Stimulated activated CD4-positive, alpha-beta T cell treated with anti-CD3 and anti-CD28 coated beads, Interleukin-1b, Interleukin-23, amount 100 ng/mL, for 48 hours (primary cell): Measurements from ENCODE around the gene KIAA0232.
"Not testable (repeated sequence)": the region's sequence is repeated elsewhere in the genome, so short reads cannot be mapped to it uniquely, and the experiment has no call there.

Experiments used
- DNase-seq: peaks from one replicate; pipeline ENCODE4 v3.0.0-alpha.2; 2020

KIAA0232 gene

DNA sequence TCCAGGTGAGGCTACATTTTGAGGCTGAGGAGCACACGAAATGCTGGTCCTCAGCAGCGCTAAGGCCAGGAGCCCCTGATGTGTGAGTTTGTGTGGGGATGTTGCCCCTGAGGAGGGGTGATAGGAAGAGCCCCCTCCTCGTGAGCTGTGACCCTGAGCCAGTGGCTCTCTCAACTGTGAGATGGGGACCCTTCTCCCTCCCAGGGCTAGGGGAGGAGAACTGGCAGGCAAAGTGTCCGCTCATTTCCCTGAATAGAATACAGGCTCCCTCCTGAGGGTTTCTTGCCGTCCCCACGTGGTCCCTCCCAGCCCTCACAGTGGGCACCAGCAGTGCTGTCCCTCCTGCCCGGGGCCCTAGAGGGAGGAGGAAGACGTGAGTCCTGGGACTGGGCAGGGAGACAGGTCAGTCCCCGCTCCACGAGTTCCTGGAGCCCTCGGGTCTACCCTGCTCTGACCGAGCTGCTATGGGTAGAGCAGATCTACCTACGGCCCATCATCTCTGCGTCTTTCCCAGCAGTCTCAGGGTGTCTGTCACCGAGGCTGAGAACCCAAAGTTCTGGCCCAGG is 106.1 kb downstream of the KIAA0232 start:
- no peak for DNase-seq

GRCh38 chr4:6889101-6889735 is 106.7 kb downstream of the KIAA0232 start:
- DNase-seq = no peak

- DNase-seq = no peak
These were observed 107.3 kb downstream of the KIAA0232 start for GRCh38 chr4:6889736-6890324.

DNA sequence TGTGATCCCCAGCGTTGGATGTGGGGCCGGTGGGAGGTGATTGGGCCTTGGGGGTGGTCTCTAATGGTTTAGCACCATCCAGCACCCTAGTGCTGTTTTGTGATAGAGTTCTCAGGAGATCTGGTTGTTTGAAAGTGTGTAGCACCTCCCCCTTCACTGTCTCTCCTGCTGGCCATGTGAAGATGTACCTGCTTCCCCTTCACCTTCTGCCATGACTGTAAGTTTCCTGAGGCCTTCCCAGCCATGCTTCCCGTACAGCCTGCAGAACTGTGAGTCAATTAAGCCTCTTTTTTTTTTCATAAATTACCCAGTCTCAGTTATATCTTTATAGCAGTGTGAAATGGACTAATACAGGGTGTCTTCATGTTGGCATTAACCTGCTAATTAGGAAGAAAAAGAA is 107.8 kb downstream of the KIAA0232 start:
- DNase-seq = no peak

- not testable (repeated sequence) for DNase-seq
These were observed 108.4 kb downstream of the KIAA0232 start for GRCh38 chr4:6890971-6891370.

GRCh38 chr4:6891436-6892170 is 109.1 kb downstream of the KIAA0232 start:
- DNase-seq = no peak

DNA sequence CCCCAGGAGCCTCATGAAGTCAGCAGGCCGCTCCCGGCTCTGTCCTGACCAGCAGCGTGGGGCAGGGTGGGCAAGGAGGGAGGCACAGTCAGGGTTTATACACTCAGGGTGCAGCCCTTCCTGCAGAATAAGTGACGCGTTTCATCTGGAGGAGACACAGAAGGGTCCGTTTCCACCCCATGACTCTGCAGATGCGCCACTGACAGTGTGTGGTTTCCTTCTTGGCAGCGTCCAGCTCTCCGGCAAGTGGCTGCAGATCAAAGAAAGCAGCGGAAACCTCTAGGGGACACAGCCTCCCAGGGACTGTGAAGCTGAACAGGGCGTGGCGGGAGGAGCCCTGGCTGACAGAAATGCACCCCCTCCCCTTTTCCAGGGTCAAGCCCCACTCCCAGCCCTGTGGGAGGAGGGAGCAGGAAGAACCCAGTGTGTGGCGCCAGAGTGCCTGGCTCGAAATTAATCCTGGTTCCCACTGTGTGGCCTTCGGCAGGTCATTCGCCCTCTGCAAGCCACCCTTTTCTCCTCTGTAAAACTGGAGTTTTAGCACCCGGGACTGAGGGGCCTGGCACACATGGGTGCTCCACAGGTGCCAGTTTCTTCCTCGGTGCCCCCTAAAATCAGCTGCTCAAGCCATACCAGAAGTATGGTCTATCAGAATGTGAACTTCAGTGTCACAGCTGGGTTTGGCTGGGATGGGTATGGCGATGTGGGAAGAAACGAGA is 109.8 kb downstream of the KIAA0232 start:
- no peak for DNase-seq

- no peak for DNase-seq
These were observed 110.3 kb downstream of the KIAA0232 start for GRCh38 chr4:6892909-6893202.

DNA sequence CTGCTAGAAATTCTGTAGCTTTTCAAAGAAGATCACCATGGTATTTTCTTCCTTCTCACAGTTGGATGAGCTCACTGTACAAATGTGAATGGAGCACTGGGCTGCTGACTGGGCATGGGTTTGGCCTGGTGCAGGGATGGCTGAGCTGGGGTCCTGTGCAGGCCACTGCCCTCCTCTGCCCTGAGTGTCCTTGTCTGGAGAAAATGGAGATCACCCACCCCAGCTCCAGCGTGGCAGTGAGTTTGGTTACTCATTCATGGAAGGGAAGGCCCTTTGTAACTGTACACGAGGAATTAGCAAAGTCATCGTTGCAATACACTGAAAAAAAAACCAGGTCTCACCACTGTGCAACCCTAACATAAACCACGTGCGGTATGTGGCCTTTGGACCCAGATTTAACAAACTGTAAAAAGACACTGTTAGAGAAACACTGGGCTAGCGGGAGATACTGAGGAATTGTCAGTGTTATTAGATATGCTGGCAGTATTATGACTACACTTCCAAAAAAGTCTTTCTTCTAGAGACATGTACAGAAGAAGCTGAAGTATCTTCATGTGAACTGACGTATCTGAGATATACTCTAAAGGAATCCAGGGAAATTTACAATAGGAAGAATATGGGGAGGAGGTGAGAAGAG is 111.0 kb downstream of the KIAA0232 start:
- no peak for DNase-seq

DNA sequence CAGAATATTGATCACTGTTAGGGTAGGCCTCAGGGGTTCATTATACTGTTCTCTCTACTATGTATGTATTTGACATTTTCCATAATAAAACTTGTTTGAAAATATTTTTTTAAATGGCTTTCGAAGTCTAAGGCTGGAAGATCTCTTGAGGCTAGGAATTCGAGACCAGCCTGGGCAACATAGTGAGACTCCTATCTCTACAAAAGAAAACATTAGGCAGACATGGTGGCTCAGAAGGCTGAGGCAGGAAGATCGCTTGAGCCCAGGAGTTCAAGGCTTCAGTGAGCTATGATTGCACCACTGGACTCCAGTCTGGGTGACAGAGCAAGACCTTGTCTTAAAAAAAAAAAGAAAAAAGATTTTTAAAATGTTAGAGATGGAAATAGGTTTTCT is 111.6 kb downstream of the KIAA0232 start:
- DNase-seq = no peak

DNA sequence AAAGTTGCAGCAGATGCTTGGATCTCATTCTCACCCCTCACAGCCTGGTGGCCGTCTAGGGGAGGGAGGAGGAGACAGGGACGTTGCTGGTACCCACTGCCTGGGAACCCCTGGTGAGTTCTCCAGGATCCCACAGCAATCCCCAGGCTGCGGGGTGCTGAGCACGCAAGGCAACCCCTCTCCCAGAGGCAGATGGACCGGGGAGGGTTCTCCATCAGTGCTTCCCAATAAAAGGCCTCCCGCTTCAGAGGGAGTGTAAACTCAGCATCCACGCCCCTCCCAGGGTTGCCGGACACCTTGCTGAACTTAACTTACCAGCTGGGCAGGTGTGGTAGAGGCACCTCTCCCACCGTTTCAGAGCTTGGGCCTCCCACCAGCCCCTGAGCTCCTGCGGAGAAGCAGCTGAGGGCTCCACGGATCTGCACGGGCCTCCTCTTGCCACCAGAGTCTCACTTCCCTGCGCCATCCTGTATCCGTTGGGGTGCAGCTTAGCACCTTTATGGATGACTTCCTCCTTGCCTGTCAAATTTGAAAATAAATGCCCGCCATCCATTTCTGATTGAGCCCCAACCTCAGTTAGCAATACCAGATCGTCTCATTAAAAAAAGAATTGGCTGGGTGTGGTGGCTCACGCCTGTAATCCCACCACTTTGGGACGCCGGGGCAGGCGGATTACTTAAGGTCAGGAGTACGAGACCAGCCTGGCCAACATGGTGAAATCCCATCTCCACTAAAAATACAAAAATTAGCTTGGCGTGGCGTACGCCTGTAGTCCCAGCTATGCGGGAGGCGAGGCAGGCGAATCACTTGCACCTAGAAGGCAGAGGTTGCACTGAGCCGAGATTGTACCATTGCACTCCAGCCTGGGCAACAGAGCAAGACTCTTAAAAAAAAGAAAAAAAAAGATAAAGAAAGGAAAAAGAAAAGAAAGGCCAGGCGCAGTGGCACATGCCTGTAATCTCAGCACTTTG is 112.3 kb downstream of the KIAA0232 start:
- DNase-seq = no peak

GRCh38 chr4:6896035-6896434 is 113.5 kb downstream of the KIAA0232 start:
- no peak for DNase-seq

DNA sequence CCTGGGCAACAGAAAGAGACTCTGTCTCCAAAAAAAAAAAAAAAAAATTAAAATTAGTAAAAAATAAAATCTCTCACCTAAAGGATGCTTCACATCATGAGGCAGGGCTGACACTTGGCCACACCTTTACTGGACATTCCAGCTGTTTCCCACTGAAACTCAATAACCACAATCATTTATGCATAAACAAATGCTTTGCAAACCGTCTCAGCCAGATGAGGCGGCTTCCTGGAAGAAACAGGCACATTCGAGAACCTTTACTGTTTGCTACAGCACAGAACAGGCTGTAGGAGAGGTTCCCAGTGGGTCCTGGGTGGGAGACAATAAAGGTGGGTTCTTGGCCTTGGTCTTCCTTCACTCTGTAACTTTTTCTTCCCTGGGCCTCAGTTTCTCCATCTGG is 116.2 kb downstream of the KIAA0232 start:
- DNase-seq = no peak

- DNase-seq = no peak
These were observed 117.8 kb downstream of the KIAA0232 start for GRCh38 chr4:6900181-6900812.

DNA sequence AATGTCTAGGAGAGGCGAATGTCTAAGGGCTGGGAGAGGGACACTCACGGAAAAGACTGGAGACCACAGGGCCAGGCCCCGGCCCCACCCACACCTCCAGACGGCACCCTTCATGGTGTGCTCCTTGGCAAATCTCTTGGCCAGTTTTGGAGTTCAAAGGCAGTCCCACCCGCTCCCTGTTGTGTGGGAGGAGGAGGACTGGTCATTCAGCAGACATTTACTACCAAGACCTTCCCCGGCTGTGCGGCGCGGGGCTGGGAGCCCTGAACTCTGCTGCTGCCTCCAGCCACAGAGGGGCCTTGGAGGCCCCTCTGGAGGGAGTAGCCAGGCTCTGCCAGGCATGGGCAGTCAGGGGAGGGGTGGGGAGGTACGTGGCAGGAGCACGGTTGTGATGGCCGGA is 118.4 kb downstream of the KIAA0232 start:
- DNase-seq = no peak

- DNase-seq = no peak
These were observed 119.3 kb downstream of the KIAA0232 start for GRCh38 chr4:6901669-6902317.

- no peak for DNase-seq
These were observed 120.0 kb downstream of the KIAA0232 start for GRCh38 chr4:6902318-6903042.

DNA sequence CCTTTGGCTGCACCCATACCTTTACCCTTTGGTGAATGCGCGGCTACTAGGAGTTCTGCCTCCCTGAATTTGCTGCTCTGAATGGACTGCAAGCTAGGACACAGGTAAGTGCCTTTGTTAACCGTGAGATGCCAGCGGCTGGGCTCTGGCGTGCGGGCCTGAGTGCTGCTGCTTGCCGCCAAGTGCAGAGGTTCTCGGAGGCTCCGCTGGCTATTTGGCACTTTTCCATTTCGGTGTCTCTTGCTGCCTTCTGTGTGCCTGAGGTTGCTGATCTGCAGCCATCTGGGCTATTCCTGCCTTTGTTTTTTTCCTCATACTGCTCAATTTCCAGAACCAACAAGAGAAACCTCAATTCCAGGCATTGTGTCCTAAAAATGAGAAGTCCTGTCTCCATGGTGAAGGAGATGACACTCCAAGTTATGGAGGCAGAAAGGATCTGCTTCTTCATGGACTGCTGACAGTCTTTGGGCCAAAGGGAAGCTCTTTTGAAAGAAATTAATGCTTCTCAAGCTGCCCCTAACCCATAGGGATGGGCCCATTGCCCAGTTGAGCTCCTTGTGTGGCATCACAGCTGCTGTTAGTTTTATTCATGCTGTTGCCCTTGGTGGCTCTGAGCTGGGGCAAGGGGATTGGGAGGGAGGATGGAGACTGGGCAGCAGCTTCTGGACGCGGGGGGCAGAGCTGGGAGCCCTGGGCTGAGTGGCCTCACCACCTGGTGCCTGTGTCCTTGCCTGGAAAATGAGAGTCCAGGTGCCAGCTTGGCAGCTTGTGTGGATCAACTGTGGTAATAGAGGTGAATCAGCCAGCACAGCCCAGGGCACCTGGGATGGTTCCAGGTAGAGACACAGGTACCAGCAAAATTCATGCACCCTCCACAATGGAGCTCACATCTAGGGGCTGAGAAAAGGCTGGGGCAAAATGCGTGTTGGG is 123.3 kb downstream of the KIAA0232 start:
- no peak for DNase-seq

GRCh38 chr4:6906486-6906885 is 124.0 kb downstream of the KIAA0232 start:
- DNase-seq = not testable (repeated sequence)
